HEK293 (cell line): ENCODE data around the gene C2CD2.
A peak's percentile ranks its signal among the peaks of the same experiment; 100 is the strongest.

Source experiments
- CTCF ChIA-PET: fragments of 350-600 bp; formaldehyde crosslinking; extraction: SDS; loops from one replicate; lab custom pipeline; 2021; ENCODE audit warnings: antibody characterized with exemption; lab: Yijun Ruan, JAX
- POLR2A ChIA-PET: fragments of 300-600 bp; formaldehyde crosslinking; extraction: SDS; loops from one replicate; lab custom pipeline; 2020; ENCODE audit warnings: antibody characterized with exemption, inconsistent platforms; lab: Yijun Ruan, JAX
- H3K27ac ChIP-seq: fragments of 200-500 bp; sonication (Bioruptor generic); 2 replicates; pipeline ENCODE4 v1.5.1; 2014; ENCODE audit warnings: low read depth, low read length, control low read depth, inconsistent platforms; ENCODE audit errors: extremely low read depth
- H3K36me3 ChIP-seq, 2 experiments: fragments of 200-500 bp in 1 of 2; sonication (Bioruptor generic) in 1 of 2; 1 replicate in 1 of 2; 2 replicates in 1 of 2; pipeline ENCODE4 v1.5.1; 2014 to 2017; ENCODE audit warnings: inconsistent platforms in 2 of 2, low read length in 2 of 2; ENCODE audit not compliant: control insufficient read depth in 2 of 2, insufficient read depth in 1 of 2
- H3K4me1 ChIP-seq: fragments of 200-500 bp; sonication (Bioruptor generic); 2 replicates; pipeline ENCODE4 v1.5.1; 2014; ENCODE audit warnings: mild to moderate bottlenecking, low read length, inconsistent platforms; ENCODE audit not compliant: control insufficient read depth, insufficient read depth
- H3K4me3 ChIP-seq: 2 replicates; pipeline ENCODE4 v1.5.1; 2011; ENCODE audit warnings: low read depth, mild to moderate bottlenecking, control low read depth, low read length, moderate library complexity
- H3K9me3 ChIP-seq: fragments of 200-500 bp; sonication (Bioruptor generic); 2 replicates; pipeline ENCODE4 v1.5.1; 2014; ENCODE audit warnings: low read depth, low read length, inconsistent platforms; ENCODE audit not compliant: control insufficient read depth, insufficient read depth
- KLF10 ChIP-seq: fragments of 450-650 bp; IDR thresholded peaks from 2 replicates; pipeline ENCODE4 v1.5.1; 2018; ENCODE audit warnings: missing biosample characterization, mild to moderate bottlenecking, missing genetic modification characterization
- KLF16 ChIP-seq: fragments of 450-650 bp; formaldehyde crosslinking; IDR thresholded peaks from 2 replicates; pipeline ENCODE4 v1.5.1; 2017; ENCODE audit warnings: missing biosample characterization, missing genetic modification characterization
- ZBTB10 ChIP-seq: fragments of 450-650 bp; formaldehyde crosslinking; IDR thresholded peaks from 2 replicates; pipeline ENCODE4 v1.5.1; 2016; ENCODE audit warnings: missing biosample characterization, missing genetic modification characterization
- ZBTB6 ChIP-seq: fragments of 450-650 bp; formaldehyde crosslinking; IDR thresholded peaks from 2 replicates; pipeline ENCODE4 v1.5.1; 2017; ENCODE audit warnings: missing biosample characterization, missing genetic modification characterization
- ZIC2 ChIP-seq: fragments of 450-650 bp; formaldehyde crosslinking; IDR thresholded peaks from 2 replicates; pipeline ENCODE4 v1.5.1; 2016; ENCODE audit warnings: missing biosample characterization, missing genetic modification characterization
- ZNF146 ChIP-seq: fragments of 450-650 bp; formaldehyde crosslinking; IDR thresholded peaks from 2 replicates; pipeline ENCODE4 v1.5.1; 2016; ENCODE audit warnings: missing biosample characterization, missing genetic modification characterization
- ZNF148 ChIP-seq: fragments of 450-650 bp; formaldehyde crosslinking; IDR thresholded peaks from 2 replicates; pipeline ENCODE4 v1.5.0; 2017; ENCODE audit warnings: missing biosample characterization, missing genetic modification characterization, borderline replicate concordance
- ZNF169 ChIP-seq: fragments of 450-650 bp; formaldehyde crosslinking; IDR thresholded peaks from 2 replicates; pipeline ENCODE4 v1.5.1; 2016; ENCODE audit warnings: missing biosample characterization, missing genetic modification characterization
- ZNF174 ChIP-seq: fragments of 450-650 bp; formaldehyde crosslinking; IDR thresholded peaks from 2 replicates; pipeline ENCODE4 v1.5.0; 2017; ENCODE audit warnings: missing biosample characterization, mild to moderate bottlenecking, missing genetic modification characterization
- ZNF23 ChIP-seq: fragments of 450-650 bp; formaldehyde crosslinking; IDR thresholded peaks from 2 replicates; pipeline ENCODE4 v1.5.1; 2016; ENCODE audit warnings: missing biosample characterization, missing genetic modification characterization, borderline replicate concordance
- ZNF239 ChIP-seq: fragments of 450-650 bp; formaldehyde crosslinking; IDR thresholded peaks from 2 replicates; pipeline ENCODE4 v1.5.1; 2016; ENCODE audit warnings: missing biosample characterization, missing genetic modification characterization
- ZNF302 ChIP-seq: fragments of 450-650 bp; formaldehyde crosslinking; IDR thresholded peaks from 2 replicates; pipeline ENCODE4 v1.5.1; 2016; ENCODE audit warnings: missing biosample characterization, missing genetic modification characterization, low read depth
- ZNF341 ChIP-seq: fragments of 450-650 bp; formaldehyde crosslinking; IDR thresholded peaks from 2 replicates; pipeline ENCODE4; 2016; ENCODE audit warnings: low read depth, missing biosample characterization, missing genetic modification characterization
- ZNF510 ChIP-seq: fragments of 450-650 bp; formaldehyde crosslinking; IDR thresholded peaks from 2 replicates; pipeline ENCODE4 v1.5.1; 2018; ENCODE audit warnings: mild to moderate bottlenecking, missing genetic modification characterization, missing biosample characterization; ENCODE audit not compliant: insufficient replicate concordance
- ZNF555 ChIP-seq: fragments of 450-650 bp; formaldehyde crosslinking; conservative IDR thresholded peaks from 2 replicates; pipeline ENCODE4 v1.5.1; 2017; ENCODE audit warnings: missing biosample characterization, mild to moderate bottlenecking, missing genetic modification characterization, inconsistent platforms
- ZNF639 ChIP-seq: fragments of 450-650 bp; formaldehyde crosslinking; IDR thresholded peaks from 2 replicates; pipeline ENCODE4 v1.5.1; 2016; ENCODE audit warnings: missing biosample characterization, missing genetic modification characterization
- ZNF792 ChIP-seq: fragments of 450-650 bp; formaldehyde crosslinking; IDR thresholded peaks from 2 replicates; pipeline ENCODE4 v1.5.1; 2016; ENCODE audit warnings: missing biosample characterization, missing genetic modification characterization

The C2CD2 gene

GRCh38 chr21:41899426-41900202, 54.2 kb downstream of the C2CD2 start (continued):
- TF ChIP-seq ZNF148 (tag by site-specific recombination) (no peak), ZNF341 (tag by site-specific recombination) (no peak), KLF10 (tag by site-specific recombination) (no peak)

GRCh38 chr21:41898998-41899397, 54.8 kb downstream of the C2CD2 start:
- no peak overlapping the region for H3K4me3 ChIP-seq
- CTCF ChIA-PET, result no interaction called here
- no peaks in the 10 kb centered on the region for H3K9me3 ChIP-seq
- no peak overlapping the region for H3K27ac ChIP-seq
- POLR2A ChIA-PET, result no interaction called here
- peaks cover 0 to 5% of the 10 kb centered on the region in 2 experiments; a peak in 1 of 3 replicates for H3K36me3 ChIP-seq
- H3K4me1 ChIP-seq, result peaks cover 4% of the 10 kb centered on the region
- TF ChIP-seq ZNF792 (tag by site-specific recombination) (no peak), ZNF174 (tag by site-specific recombination) (no peak), ZNF510 (tag by site-specific recombination) (no peak), ZNF555 (tag by site-specific recombination) (no peak), ZBTB6 (tag by site-specific recombination) (no peak), ZNF639 (tag by site-specific recombination) (no peak), ZNF239 (no peak), ZNF302 (no peak), ZNF146 (tag by site-specific recombination) (no peak), KLF16 (tag by site-specific recombination) (no peak), ZNF169 (tag by site-specific recombination) (no peak), ZBTB10 (tag by site-specific recombination) (no peak)

GRCh38 chr21:41897700-41898099, 56.1 kb downstream of the C2CD2 start:
- Histone ChIP-seq H3K36me3 (peaks cover 0 to 5% of the 10 kb centered on the region in 2 experiments; a peak in 1 of 3 replicates), H3K4me3 (no peak overlapping the region), H3K4me1 (peaks cover 4% of the 10 kb centered on the region), H3K9me3 (no peaks in the 10 kb centered on the region), H3K27ac (no peak overlapping the region)
- ChIA-PET POLR2A (no interaction called here), CTCF (interaction anchor here (1.0 kb wide), 1 partner anchor 11 kb away, joined by 3 read pairs; no protein-coding TSS in a partner anchor)
- TF ChIP-seq ZIC2 (tag by site-specific recombination) (peak; percentile 64), ZNF23 (tag by site-specific recombination) (no peak)
